HEK293 (cell line): ENCODE measurements around the gene LCA5L.
A peak's percentile ranks its signal among the peaks of the same experiment; 100 is the strongest.

ENCODE experiments used
- HOXC10 ChIP-seq: sonication (generic); formaldehyde crosslinking; IDR thresholded peaks from 2 replicates; pipeline ENCODE4 v1.8.1; 2023; ENCODE audit warnings: mild to moderate bottlenecking, missing genetic modification reagents
- MYNN ChIP-seq: fragments of 450-650 bp; formaldehyde crosslinking; IDR thresholded peaks from 2 replicates; pipeline ENCODE4 v1.5.1; 2016; ENCODE audit warnings: missing biosample characterization, missing genetic modification characterization, borderline replicate concordance
- SCRT1 ChIP-seq: fragments of 450-650 bp; formaldehyde crosslinking; IDR thresholded peaks from 2 replicates; pipeline ENCODE4 v1.5.1; 2016; ENCODE audit warnings: missing biosample characterization, missing genetic modification characterization, borderline replicate concordance
- SP2 ChIP-seq: fragments of 450-650 bp; formaldehyde crosslinking; IDR thresholded peaks from 2 replicates; pipeline ENCODE4 v1.5.1; 2016; ENCODE audit warnings: missing biosample characterization, missing genetic modification characterization
- SP3 ChIP-seq: fragments of 450-650 bp; formaldehyde crosslinking; IDR thresholded peaks from 2 replicates; pipeline ENCODE4 v1.5.1; 2016; ENCODE audit warnings: missing biosample characterization, missing genetic modification characterization
- TRIM28 ChIP-seq: IDR thresholded peaks from 2 replicates; pipeline ENCODE4 v1.6.1; 2011; ENCODE audit warnings: low read length, control low read depth, borderline replicate concordance
- YY2 ChIP-seq: fragments of 450-650 bp; formaldehyde crosslinking; IDR thresholded peaks from 2 replicates; pipeline ENCODE4 v1.5.1; 2016; ENCODE audit warnings: missing biosample characterization, missing genetic modification characterization
- ZBTB8A ChIP-seq: fragments of 450-650 bp; formaldehyde crosslinking; IDR thresholded peaks from 2 replicates; pipeline ENCODE4 v1.5.1; 2016; ENCODE audit warnings: missing biosample characterization, missing genetic modification characterization
- ZNF10 ChIP-seq: fragments of 450-650 bp; formaldehyde crosslinking; IDR thresholded peaks from 2 replicates; pipeline ENCODE4 v1.5.1; 2017; ENCODE audit warnings: missing biosample characterization, missing genetic modification characterization
- ZNF112 ChIP-seq: fragments of 450-650 bp; formaldehyde crosslinking; IDR thresholded peaks from 2 replicates; pipeline ENCODE4 v1.5.0; 2017; ENCODE audit warnings: missing biosample characterization, missing genetic modification characterization
- ZNF132 ChIP-seq: fragments of 450-650 bp; formaldehyde crosslinking; IDR thresholded peaks from 2 replicates; pipeline ENCODE4 v1.5.1; 2017; ENCODE audit warnings: missing biosample characterization, missing genetic modification characterization, borderline replicate concordance
- ZNF155 ChIP-seq: fragments of 450-650 bp; formaldehyde crosslinking; IDR thresholded peaks from 2 replicates; pipeline ENCODE4 v1.5.1; 2016; ENCODE audit warnings: missing biosample characterization, missing genetic modification characterization
- ZNF157 ChIP-seq: fragments of 450-650 bp; formaldehyde crosslinking; IDR thresholded peaks from 2 replicates; pipeline ENCODE4 v1.5.1; 2016; ENCODE audit warnings: missing biosample characterization, missing genetic modification characterization
- ZNF24 ChIP-seq: fragments of 450-650 bp; formaldehyde crosslinking; IDR thresholded peaks from 2 replicates; pipeline ENCODE4 v1.5.1; 2016; ENCODE audit warnings: missing biosample characterization, missing genetic modification characterization
- ZNF248 ChIP-seq: fragments of 450-650 bp; formaldehyde crosslinking; IDR thresholded peaks from 2 replicates; pipeline ENCODE4 v1.5.1; 2017; ENCODE audit warnings: missing biosample characterization, missing genetic modification characterization
- ZNF324 ChIP-seq: fragments of 450-650 bp; formaldehyde crosslinking; IDR thresholded peaks from 2 replicates; pipeline ENCODE4 v1.5.1; 2016; ENCODE audit warnings: missing biosample characterization, missing genetic modification characterization
- ZNF335 ChIP-seq: fragments of 450-650 bp; formaldehyde crosslinking; conservative IDR thresholded peaks from 2 replicates; pipeline ENCODE4 v1.5.1; 2016; ENCODE audit warnings: missing biosample characterization, missing genetic modification characterization
- ZNF394 ChIP-seq: fragments of 450-650 bp; formaldehyde crosslinking; IDR thresholded peaks from 2 replicates; pipeline ENCODE4 v1.5.1; 2016; ENCODE audit warnings: missing biosample characterization, missing genetic modification characterization, mild to moderate bottlenecking, moderate library complexity, borderline replicate concordance
- ZNF558 ChIP-seq: fragments of 450-650 bp; formaldehyde crosslinking; IDR thresholded peaks from 2 replicates; pipeline ENCODE4 v1.5.1; 2016; ENCODE audit warnings: missing biosample characterization, missing genetic modification characterization
- ZNF571 ChIP-seq: fragments of 450-650 bp; formaldehyde crosslinking; IDR thresholded peaks from 2 replicates; pipeline ENCODE4 v1.5.0; 2017; ENCODE audit warnings: missing biosample characterization, missing genetic modification characterization
- ZNF585B ChIP-seq: fragments of 450-650 bp; formaldehyde crosslinking; IDR thresholded peaks from 2 replicates; pipeline ENCODE4 v1.5.1; 2016; ENCODE audit warnings: missing biosample characterization, missing genetic modification characterization
- ZNF600 ChIP-seq: fragments of 450-650 bp; formaldehyde crosslinking; IDR thresholded peaks from 2 replicates; pipeline ENCODE4 v1.5.1; 2016; ENCODE audit warnings: missing biosample characterization, missing genetic modification characterization
- ZNF629 ChIP-seq: fragments of 450-650 bp; formaldehyde crosslinking; IDR thresholded peaks from 2 replicates; pipeline ENCODE4 v1.5.1; 2017; ENCODE audit warnings: missing biosample characterization, missing genetic modification characterization
- ZNF670 ChIP-seq: fragments of 450-650 bp; formaldehyde crosslinking; IDR thresholded peaks from 2 replicates; pipeline ENCODE4 v1.5.1; 2016; ENCODE audit warnings: missing biosample characterization, missing genetic modification characterization, low read depth
- ZNF707 ChIP-seq: fragments of 450-650 bp; formaldehyde crosslinking; IDR thresholded peaks from 2 replicates; pipeline ENCODE4 v1.5.1; 2016; ENCODE audit warnings: missing biosample characterization, missing genetic modification characterization
- ZNF837 ChIP-seq: fragments of 450-650 bp; formaldehyde crosslinking; IDR thresholded peaks from 2 replicates; pipeline ENCODE4 v1.5.1; 2016; ENCODE audit warnings: missing biosample characterization, missing genetic modification characterization
- ZSCAN30 ChIP-seq: fragments of 450-650 bp; IDR thresholded peaks from 2 replicates; pipeline ENCODE4 v1.5.1; 2018; ENCODE audit warnings: missing biosample characterization, mild to moderate bottlenecking, missing genetic modification characterization, moderate library complexity
- TF ChIP-seq, protein P1 (sequence below): fragments of 450-650 bp; IDR thresholded peaks from 2 replicates; pipeline ENCODE4 v1.5.1; 2018; ENCODE audit warnings: missing biosample characterization, mild to moderate bottlenecking, missing genetic modification characterization
- TF ChIP-seq, protein P2 (sequence below): fragments of 450-650 bp; formaldehyde crosslinking; IDR thresholded peaks from 2 replicates; pipeline ENCODE4 v1.5.1; 2016; ENCODE audit warnings: missing biosample characterization, missing genetic modification characterization
- TF ChIP-seq, protein P3 (sequence below): fragments of 450-650 bp; formaldehyde crosslinking; IDR thresholded peaks from 2 replicates; pipeline ENCODE4 v1.5.1; 2016; ENCODE audit warnings: missing biosample characterization, missing genetic modification characterization, borderline replicate concordance
- TF ChIP-seq, protein P4 (sequence below): fragments of 450-650 bp; formaldehyde crosslinking; IDR thresholded peaks from 2 replicates; pipeline ENCODE4 v1.5.1; 2016; ENCODE audit warnings: missing biosample characterization, missing genetic modification characterization
- TF ChIP-seq, protein P5 (sequence below): fragments of 450-650 bp; formaldehyde crosslinking; IDR thresholded peaks from 2 replicates; pipeline ENCODE4 v1.5.1; 2016; ENCODE audit warnings: missing biosample characterization, missing genetic modification characterization

The LCA5L gene

DNA sequence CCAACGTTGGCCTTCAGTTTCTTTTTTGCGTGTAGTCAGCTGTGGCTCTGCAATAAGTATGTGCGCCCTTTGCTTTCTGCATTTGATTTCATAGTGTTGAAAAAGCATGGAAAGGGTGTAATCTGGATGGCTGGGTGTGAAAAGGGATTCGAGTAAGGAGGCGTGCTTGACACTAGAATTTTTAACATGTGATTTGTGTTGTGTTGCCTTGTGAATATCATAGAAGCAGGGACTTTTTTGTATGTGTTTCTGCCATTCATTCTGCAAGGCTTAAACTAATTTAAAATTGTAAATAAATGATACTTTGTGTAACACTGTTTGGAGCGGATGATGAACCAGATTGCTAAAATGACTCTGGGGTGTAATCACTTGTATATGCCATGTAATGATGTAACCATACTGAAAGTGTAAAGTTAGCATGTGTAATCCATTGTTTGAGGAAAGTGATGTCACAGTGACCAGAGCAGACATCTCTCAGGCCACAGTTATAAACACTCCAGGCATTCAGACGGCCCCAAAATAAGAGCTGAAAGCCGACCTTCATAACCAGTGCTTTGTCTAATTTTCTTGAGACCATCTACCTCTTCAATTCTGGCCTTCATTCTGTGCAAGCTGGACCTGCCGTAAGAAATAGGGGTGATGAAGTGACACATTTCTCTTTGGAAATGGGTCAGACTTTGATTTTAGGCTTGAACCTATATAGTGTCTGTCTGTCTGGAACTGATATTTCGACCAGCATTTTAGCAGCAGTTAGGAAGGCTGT, 6.8 kb upstream of the LCA5L start (continued):
- TF ChIP-seq, protein P1, sequence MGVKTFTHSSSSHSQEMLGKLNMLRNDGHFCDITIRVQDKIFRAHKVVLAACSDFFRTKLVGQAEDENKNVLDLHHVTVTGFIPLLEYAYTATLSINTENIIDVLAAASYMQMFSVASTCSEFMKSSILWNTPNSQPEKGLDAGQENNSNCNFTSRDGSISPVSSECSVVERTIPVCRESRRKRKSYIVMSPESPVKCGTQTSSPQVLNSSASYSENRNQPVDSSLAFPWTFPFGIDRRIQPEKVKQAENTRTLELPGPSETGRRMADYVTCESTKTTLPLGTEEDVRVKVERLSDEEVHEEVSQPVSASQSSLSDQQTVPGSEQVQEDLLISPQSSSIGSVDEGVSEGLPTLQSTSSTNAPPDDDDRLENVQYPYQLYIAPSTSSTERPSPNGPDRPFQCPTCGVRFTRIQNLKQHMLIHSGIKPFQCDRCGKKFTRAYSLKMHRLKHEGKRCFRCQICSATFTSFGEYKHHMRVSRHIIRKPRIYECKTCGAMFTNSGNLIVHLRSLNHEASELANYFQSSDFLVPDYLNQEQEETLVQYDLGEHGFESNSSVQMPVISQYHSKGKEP = no peak
- TF ChIP-seq SP2 (tag by site-specific recombination) (no peak), ZBTB8A (no peak), ZNF600 (tag by site-specific recombination) (no peak), ZSCAN30 (tag by site-specific recombination) (no peak), ZNF558 (tag by site-specific recombination) (no peak), SCRT1 (no peak), YY2 (tag by site-specific recombination) (no peak), ZNF571 (no peak), ZNF132 (no peak), ZNF335 (tag by site-specific recombination) (peak; percentile 24; the same call in 1 of the 2 replicates), ZNF24 (tag by site-specific recombination) (peak; percentile 81), ZNF248 (no peak), ZNF585B (no peak), ZNF394 (tag by site-specific recombination) (peak; percentile 38; the same call in 1 of the 2 replicates), ZNF837 (tag by site-specific recombination) (no peak), MYNN (tag by site-specific recombination) (no peak), ZNF629 (peak; percentile 94), TRIM28 (no peak), ZNF112 (no peak), ZNF157 (tag by site-specific recombination) (no peak), ZNF707 (tag by site-specific recombination) (no peak), ZNF670 (no peak), HOXC10 (CRISPR knock-in tag) (no peak), ZNF155 (no peak), ZNF324 (tag by site-specific recombination) (peak; percentile 81), SP3 (peak; percentile 34; the same call in 1 of the 2 replicates), ZNF10 (no peak)
- TF ChIP-seq, protein P2, sequence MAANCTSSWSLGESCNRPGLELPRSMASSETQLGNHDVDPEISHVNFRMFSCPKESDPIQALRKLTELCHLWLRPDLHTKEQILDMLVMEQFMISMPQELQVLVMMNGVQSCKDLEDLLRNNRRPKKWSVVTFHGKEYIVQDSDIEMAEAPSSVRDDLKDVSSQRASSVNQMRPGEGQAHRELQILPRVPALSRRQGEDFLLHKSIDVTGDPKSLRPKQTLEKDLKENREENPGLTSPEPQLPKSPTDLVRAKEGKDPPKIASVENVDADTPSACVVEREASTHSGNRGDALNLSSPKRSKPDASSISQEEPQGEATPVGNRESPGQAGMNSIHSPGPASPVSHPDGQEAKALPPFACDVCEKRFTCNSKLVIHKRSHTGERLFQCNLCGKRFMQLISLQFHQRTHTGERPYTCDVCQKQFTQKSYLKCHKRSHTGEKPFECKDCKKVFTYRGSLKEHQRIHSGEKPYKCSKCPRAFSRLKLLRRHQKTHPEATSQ = no peak
- TF ChIP-seq, protein P3, sequence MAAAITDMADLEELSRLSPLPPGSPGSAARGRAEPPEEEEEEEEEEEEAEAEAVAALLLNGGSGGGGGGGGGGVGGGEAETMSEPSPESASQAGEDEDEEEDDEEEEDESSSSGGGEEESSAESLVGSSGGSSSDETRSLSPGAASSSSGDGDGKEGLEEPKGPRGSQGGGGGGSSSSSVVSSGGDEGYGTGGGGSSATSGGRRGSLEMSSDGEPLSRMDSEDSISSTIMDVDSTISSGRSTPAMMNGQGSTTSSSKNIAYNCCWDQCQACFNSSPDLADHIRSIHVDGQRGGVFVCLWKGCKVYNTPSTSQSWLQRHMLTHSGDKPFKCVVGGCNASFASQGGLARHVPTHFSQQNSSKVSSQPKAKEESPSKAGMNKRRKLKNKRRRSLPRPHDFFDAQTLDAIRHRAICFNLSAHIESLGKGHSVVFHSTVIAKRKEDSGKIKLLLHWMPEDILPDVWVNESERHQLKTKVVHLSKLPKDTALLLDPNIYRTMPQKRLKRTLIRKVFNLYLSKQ (tag by site-specific recombination) = no peak
- TF ChIP-seq, protein P4, sequence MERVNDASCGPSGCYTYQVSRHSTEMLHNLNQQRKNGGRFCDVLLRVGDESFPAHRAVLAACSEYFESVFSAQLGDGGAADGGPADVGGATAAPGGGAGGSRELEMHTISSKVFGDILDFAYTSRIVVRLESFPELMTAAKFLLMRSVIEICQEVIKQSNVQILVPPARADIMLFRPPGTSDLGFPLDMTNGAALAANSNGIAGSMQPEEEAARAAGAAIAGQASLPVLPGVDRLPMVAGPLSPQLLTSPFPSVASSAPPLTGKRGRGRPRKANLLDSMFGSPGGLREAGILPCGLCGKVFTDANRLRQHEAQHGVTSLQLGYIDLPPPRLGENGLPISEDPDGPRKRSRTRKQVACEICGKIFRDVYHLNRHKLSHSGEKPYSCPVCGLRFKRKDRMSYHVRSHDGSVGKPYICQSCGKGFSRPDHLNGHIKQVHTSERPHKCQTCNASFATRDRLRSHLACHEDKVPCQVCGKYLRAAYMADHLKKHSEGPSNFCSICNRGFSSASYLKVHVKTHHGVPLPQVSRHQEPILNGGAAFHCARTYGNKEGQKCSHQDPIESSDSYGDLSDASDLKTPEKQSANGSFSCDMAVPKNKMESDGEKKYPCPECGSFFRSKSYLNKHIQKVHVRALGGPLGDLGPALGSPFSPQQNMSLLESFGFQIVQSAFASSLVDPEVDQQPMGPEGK (tag by site-specific recombination) = no peak
- TF ChIP-seq, protein P5, sequence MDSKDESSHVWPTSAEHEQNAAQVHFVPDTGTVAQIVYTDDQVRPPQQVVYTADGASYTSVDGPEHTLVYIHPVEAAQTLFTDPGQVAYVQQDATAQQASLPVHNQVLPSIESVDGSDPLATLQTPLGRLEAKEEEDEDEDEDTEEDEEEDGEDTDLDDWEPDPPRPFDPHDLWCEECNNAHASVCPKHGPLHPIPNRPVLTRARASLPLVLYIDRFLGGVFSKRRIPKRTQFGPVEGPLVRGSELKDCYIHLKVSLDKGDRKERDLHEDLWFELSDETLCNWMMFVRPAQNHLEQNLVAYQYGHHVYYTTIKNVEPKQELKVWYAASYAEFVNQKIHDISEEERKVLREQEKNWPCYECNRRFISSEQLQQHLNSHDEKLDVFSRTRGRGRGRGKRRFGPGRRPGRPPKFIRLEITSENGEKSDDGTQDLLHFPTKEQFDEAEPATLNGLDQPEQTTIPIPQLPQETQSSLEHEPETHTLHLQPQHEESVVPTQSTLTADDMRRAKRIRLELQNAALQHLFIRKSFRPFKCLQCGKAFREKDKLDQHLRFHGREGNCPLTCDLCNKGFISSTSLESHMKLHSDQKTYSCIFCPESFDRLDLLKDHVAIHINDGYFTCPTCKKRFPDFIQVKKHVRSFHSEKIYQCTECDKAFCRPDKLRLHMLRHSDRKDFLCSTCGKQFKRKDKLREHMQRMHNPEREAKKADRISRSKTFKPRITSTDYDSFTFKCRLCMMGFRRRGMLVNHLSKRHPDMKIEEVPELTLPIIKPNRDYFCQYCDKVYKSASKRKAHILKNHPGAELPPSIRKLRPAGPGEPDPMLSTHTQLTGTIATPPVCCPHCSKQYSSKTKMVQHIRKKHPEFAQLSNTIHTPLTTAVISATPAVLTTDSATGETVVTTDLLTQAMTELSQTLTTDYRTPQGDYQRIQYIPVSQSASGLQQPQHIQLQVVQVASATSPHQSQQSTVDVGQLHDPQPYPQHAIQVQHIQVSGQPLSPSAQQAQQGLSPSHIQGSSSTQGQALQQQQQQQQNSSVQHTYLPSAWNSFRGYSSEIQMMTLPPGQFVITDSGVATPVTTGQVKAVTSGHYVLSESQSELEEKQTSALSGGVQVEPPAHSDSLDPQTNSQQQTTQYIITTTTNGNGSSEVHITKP = peak; percentile 35; the same call in 1 of the 2 replicates
